Prostate gland (tissue), 2 donors: ENCODE measurements around the gene CSNK1E. TPM values are rescaled to one million over a fixed set of nuclear protein-coding genes. Genes with fewer than 3 reads are reported as not detected.

Experiments
- DNase-seq: peaks from one replicate; pipeline ENCODE4 v3.0.0-alpha.2; 2019; ENCODE audit warnings: low spot score
- H3K27ac ChIP-seq, 2 donors: fragments of 200-600 bp; sonication (generic); 2 replicates each; pipeline ENCODE4 v1.5.1; 2017 to 2019
- H3K27me3 ChIP-seq: fragments of 200-600 bp; sonication (generic); replicated peaks from 2 replicates; pipeline ENCODE4 v1.5.1; 2019; ENCODE audit not compliant: insufficient read depth
- H3K36me3 ChIP-seq, 2 donors: fragments of 200-600 bp; sonication (generic); 1 replicate in 1 of 2; 2 replicates in 1 of 2; pipeline versions ENCODE4 v1.5.1 to v1.8.1; 2017 to 2019
- H3K4me1 ChIP-seq: fragments of 200-600 bp; sonication (generic); replicated peaks from 2 replicates; pipeline ENCODE4 v1.5.1; 2019
- H3K4me3 ChIP-seq, 2 donors: fragments of 200-600 bp; sonication (generic); 2 replicates each; pipeline ENCODE4 v1.5.1; 2017 to 2019
- H3K9me3 ChIP-seq: fragments of 200-600 bp; sonication (generic); 2 replicates; pipeline ENCODE4 v1.5.1; 2017
- CTCF ChIP-seq, 4 experiments: fragments of 200-600 bp in 2 of 4; fragments of 450-650 bp in 2 of 4; sonication (generic) in 2 of 4; IDR thresholded peaks; 1 replicate in 3 of 4; 2 replicates in 1 of 4; pipeline ENCODE4 v1.5.1; 2016 to 2019; ENCODE audit warnings: antibody characterized with exemption in 4 of 4, mild to moderate bottlenecking in 2 of 4, moderate library complexity in 2 of 4
- POLR2A ChIP-seq: fragments of 450-650 bp; IDR thresholded peaks from one replicate; pipeline ENCODE4 v1.6.1; 2016; ENCODE audit warnings: antibody characterized with exemption, mild to moderate bottlenecking
- POLR2AphosphoS5 ChIP-seq: sonication (generic); formaldehyde crosslinking; IDR thresholded peaks from one replicate; pipeline ENCODE4 v1.6.1; 2017; ENCODE audit warnings: antibody characterized with exemption
- WGBS: methylation state at CpG from one replicate; pipeline ENCODE4 v1.1.5; 2018; 5-methylcytosine and 5-hydroxymethylcytosine counted together
- intact Hi-C: fragments of 100-400 bp; cut with DNase I; formaldehyde crosslinking; loops from one replicate; pipeline ENCODE4 v1.14.2; 2022
- total RNA-seq, 2 donors: library from RNA; depleted of rRNA; stranded (reverse); fragments of >200 nt; gene quantifications; one replicate each; pipeline ENCODE4 v1.1.0, GENCODE V29; 2016

Gene CSNK1E
- total RNA-seq, 2 donors from 2014 or later = 82.8 to 190 TPM

GRCh38 chr22:38258895-38259294 lies 58.3 kb downstream of the CSNK1E start:
- no peaks in the 10 kb centered on the region for H3K9me3 ChIP-seq
- 43% methylated on average over 8 of the region's 8 CpGs for WGBS
- intact Hi-C loops = no loop called here
- no peaks in the 10 kb centered on the region for H3K27me3 ChIP-seq
- peak overlapping the region; percentile 85 to 87 for H3K27ac ChIP-seq
- no peak for TF ChIP-seq POLR2A
- no peak for TF ChIP-seq POLR2AphosphoS5
- TF ChIP-seq CTCF (IDR thresholded peaks at IDR 0.05) = no peak
- no peak for DNase-seq
- peaks cover 3% of the 10 kb centered on the region for H3K4me1 ChIP-seq
- no peak overlapping the region for H3K4me3 ChIP-seq
- no peaks in the 10 kb centered on the region for H3K36me3 ChIP-seq

GRCh38 chr22:38257650-38258250 lies 59.5 kb downstream of the CSNK1E start:
- DNase-seq = no peak
- 44% methylated on average over 4 of the region's 4 CpGs for WGBS
- TF ChIP-seq POLR2AphosphoS5 = no peak
- TF ChIP-seq POLR2A = no peak
- TF ChIP-seq CTCF (IDR thresholded peaks at IDR 0.05) = no peak
- no peaks in the 10 kb centered on the region for H3K27me3 ChIP-seq
- H3K36me3 ChIP-seq = no peaks in the 10 kb centered on the region
- H3K4me1 ChIP-seq = peaks cover 3% of the 10 kb centered on the region
- no peaks in the 10 kb centered on the region for H3K9me3 ChIP-seq
- intact Hi-C loops = no loop called here
- peak overlapping the region; percentile 85 to 87 for H3K27ac ChIP-seq
- H3K4me3 ChIP-seq = peak overlapping the region in 1 of 2 donors; percentile 16

GRCh38 chr22:38257181-38257580 lies 60.1 kb downstream of the CSNK1E start:
- peak overlapping the region in 1 of 2 donors; percentile 16 for H3K4me3 ChIP-seq

GRCh38 chr22:38255697-38256096 lies 61.5 kb downstream of the CSNK1E start:
- WGBS = 93% methylated on average over 2 of the region's 2 CpGs
- Histone ChIP-seq H3K27me3 (no peaks in the 10 kb centered on the region), H3K27ac (no peak overlapping the region), H3K4me1 (peaks cover 3% of the 10 kb centered on the region), H3K36me3 (no peaks in the 10 kb centered on the region), H3K9me3 (no peaks in the 10 kb centered on the region), H3K4me3 (no peak overlapping the region)
- TF ChIP-seq CTCF (IDR thresholded peaks at IDR 0.05) (no peak), POLR2A (no peak), POLR2AphosphoS5 (no peak)
- no peak for DNase-seq
- intact Hi-C loops = no loop called here

More at GRCh38 chr22:38257181-38257580, 60.1 kb downstream of the CSNK1E start:
- no peaks in the 10 kb centered on the region for H3K9me3 ChIP-seq
- TF ChIP-seq CTCF (IDR thresholded peaks at IDR 0.05) (no peak), POLR2A (no peak), POLR2AphosphoS5 (peak; percentile 29)
- no peaks in the 10 kb centered on the region for H3K27me3 ChIP-seq
- intact Hi-C loops = no loop called here
- peak overlapping the region; percentile 85 to 87 for H3K27ac ChIP-seq
- no peak for DNase-seq
- WGBS = 31% methylated on average over 14 of the region's 14 CpGs
- H3K36me3 ChIP-seq = no peaks in the 10 kb centered on the region
- H3K4me1 ChIP-seq = peaks cover 3% of the 10 kb centered on the region

GRCh38 chr22:38251341-38251692 lies 65.9 kb downstream of the CSNK1E start:
- H3K9me3 ChIP-seq = no peaks in the 10 kb centered on the region
- H3K27ac ChIP-seq = no peak overlapping the region
- no peak for DNase-seq
- no peaks in the 10 kb centered on the region for H3K36me3 ChIP-seq
- no peak overlapping the region for H3K4me3 ChIP-seq
- H3K4me1 ChIP-seq = no peaks in the 10 kb centered on the region
- intact Hi-C loops = no loop called here
- H3K27me3 ChIP-seq = no peaks in the 10 kb centered on the region
- TF ChIP-seq CTCF (IDR thresholded peaks at IDR 0.05) (no peak), POLR2A (no peak), POLR2AphosphoS5 (no peak)
- 70% methylated on average over 7 of the region's 7 CpGs for WGBS
